Endothelial cell of umbilical vein (primary cell): ENCODE results near the gene TFAP2A. TPM values are rescaled to one million over a fixed set of nuclear protein-coding genes. Genes with fewer than 3 reads are reported as not detected.

Experiments used
- BruUV-seq: library from RNA; stranded (reverse); fragments of 400-500 nt; replicated peaks from 2 replicates; lab custom pipeline; 2021; lab: Mats Ljungman, UMichigan
- CTCF ChIA-PET: fragments of 300-600, 350-600 bp; sonication (Branson Sonifier 250); formaldehyde crosslinking; loops from one replicate; lab custom pipeline; 2021; ENCODE audit warnings: antibody characterized with exemption, inconsistent platforms; lab: Charles Lee
- POLR2A ChIA-PET: fragments of 300-600, 350-600 bp; sonication (Branson Sonifier 250); formaldehyde crosslinking; loops from one replicate; lab custom pipeline; 2021; ENCODE audit warnings: antibody characterized with exemption, inconsistent platforms; lab: Charles Lee
- DNase-seq: peaks from one replicate; pipeline ENCODE4 v3.0.0-alpha.2; 2011; ENCODE audit warnings: low read depth, low spot score
- FAIRE-seq: peaks from 2 replicates; lab custom pipeline; 2011; peaks lifted over from hg19 to GRCh38; lab: Jason Lieb, UNC
- H2AFZ ChIP-seq: 2 replicates; pipeline ENCODE4 v1.6.0; 2012; ENCODE audit warnings: low read depth, low read length, control low read depth, inconsistent platforms
- H3K27ac ChIP-seq: 2 replicates; pipeline ENCODE4 v1.5.1; 2011; ENCODE audit warnings: low read depth, mild to moderate bottlenecking, control low read depth, low read length, moderate library complexity; ENCODE audit not compliant: insufficient read depth
- H3K27me3 ChIP-seq, 2 experiments: 2 replicates each; pipeline versions ENCODE4 v1.6.0 to v1.6.1; 2011; ENCODE audit warnings: low read length in 2 of 2, mixed read lengths in 1 of 2; ENCODE audit not compliant: control insufficient read depth in 2 of 2, insufficient read depth in 2 of 2
- H3K36me3 ChIP-seq, 2 experiments: 2 replicates in 1 of 2; 3 replicates in 1 of 2; pipeline ENCODE4 v1.5.1; 2011; ENCODE audit warnings: low read length in 2 of 2, mild to moderate bottlenecking in 1 of 2, moderate library complexity in 1 of 2; ENCODE audit not compliant: control insufficient read depth in 2 of 2, insufficient read depth in 2 of 2; ENCODE audit errors: extremely low read depth in 1 of 2
- H3K4me1 ChIP-seq: 3 replicates; pipeline ENCODE4 v1.5.1; 2011; ENCODE audit warnings: mild to moderate bottlenecking, low read length; ENCODE audit not compliant: control insufficient read depth, insufficient read depth; ENCODE audit errors: extremely low read depth
- H3K4me2 ChIP-seq: 2 replicates; pipeline ENCODE4 v1.6.1; 2011; ENCODE audit warnings: low read length, control low read depth, mixed read lengths; ENCODE audit not compliant: insufficient read depth
- H3K4me3 ChIP-seq, 3 experiments: fragments of 200-600 bp in 1 of 3; sonication (generic), shearing (Covaris generic) in 1 of 3; replicated peaks in 1 of 3; 2 replicates each; pipeline ENCODE4 v1.5.1; 2011 to 2016; ENCODE audit warnings: control low read depth in 3 of 3, low read length in 3 of 3, mild to moderate bottlenecking in 2 of 3, inconsistent platforms in 1 of 3, low read depth in 1 of 3, moderate library complexity in 1 of 3; ENCODE audit not compliant: insufficient read depth in 1 of 3
- H3K79me2 ChIP-seq: 2 replicates; pipeline ENCODE4 v1.6.0; 2012; ENCODE audit warnings: low read length, inconsistent platforms; ENCODE audit not compliant: control insufficient read depth, insufficient read depth
- H3K9ac ChIP-seq: replicated peaks from 2 replicates; pipeline ENCODE3; 2011; ENCODE audit warnings: low read length, control low read depth; ENCODE audit not compliant: insufficient read depth; ENCODE audit errors: extremely low read depth
- H3K9me1 ChIP-seq: replicated peaks from 3 replicates; pipeline ENCODE4 v1.6.0; 2011; ENCODE audit warnings: mild to moderate bottlenecking, low read length; ENCODE audit not compliant: control insufficient read depth, insufficient read depth; ENCODE audit errors: extremely low read depth
- H3K9me3 ChIP-seq: replicated peaks from 2 replicates; pipeline ENCODE4 v1.5.1; 2012; ENCODE audit warnings: low read length, inconsistent platforms; ENCODE audit not compliant: control insufficient read depth, insufficient read depth
- H4K20me1 ChIP-seq: replicated peaks from 2 replicates; pipeline ENCODE3; 2011; ENCODE audit warnings: mild to moderate bottlenecking, low read length; ENCODE audit not compliant: control insufficient read depth, insufficient read depth; ENCODE audit errors: extremely low read depth
- CTCF ChIP-seq, 2 donors: IDR thresholded peaks; 1 replicate in 1 of 2; 2 replicates in 1 of 2; pipeline ENCODE4 v1.5.1; 2011; ENCODE audit warnings: low read length in 2 of 2, mild to moderate bottlenecking in 2 of 2, moderate library complexity in 2 of 2, control low read depth in 1 of 2, inconsistent platforms in 1 of 2, low read depth in 1 of 2; ENCODE audit not compliant: insufficient read depth in 1 of 2; ENCODE audit errors: extremely low read depth in 1 of 2
- EZH2 ChIP-seq: IDR thresholded peaks from 2 replicates; pipeline ENCODE4 v1.6.1; 2012; ENCODE audit warnings: borderline replicate concordance, low read depth, mild to moderate bottlenecking, moderate library complexity, low read length, inconsistent platforms; ENCODE audit not compliant: severe bottlenecking
- FOS ChIP-seq: IDR thresholded peaks from 2 replicates; pipeline ENCODE4 v1.6.1; 2011; ENCODE audit warnings: mild to moderate bottlenecking, low read length, moderate library complexity, borderline replicate concordance; ENCODE audit not compliant: insufficient read depth
- GATA2 ChIP-seq: IDR thresholded peaks from 2 replicates; pipeline ENCODE4 v1.7.0; 2011; ENCODE audit warnings: low read depth, mild to moderate bottlenecking, moderate library complexity, mixed read lengths, low read length; ENCODE audit not compliant: insufficient read length, insufficient read depth
- JUN ChIP-seq: IDR thresholded peaks from 2 replicates; pipeline ENCODE4 v1.6.1; 2011; ENCODE audit warnings: borderline replicate concordance, low read depth; ENCODE audit not compliant: insufficient read length, insufficient read depth
- MAX ChIP-seq: IDR thresholded peaks from 2 replicates; pipeline ENCODE4 v1.6.1; 2011; ENCODE audit not compliant: insufficient read depth, insufficient read length
- MYC ChIP-seq: IDR thresholded peaks from one replicate; pipeline ENCODE4 v1.6.1; 2011; ENCODE audit warnings: mild to moderate bottlenecking, low read depth, low read length
- POLR2A ChIP-seq: IDR thresholded peaks from 2 replicates; pipeline ENCODE4 v1.6.1; 2012; ENCODE audit warnings: low read depth, mild to moderate bottlenecking, control low read depth, low read length
- POLR2AphosphoS5 ChIP-seq: IDR thresholded peaks from 2 replicates; pipeline ENCODE4 v1.6.1; 2012; ENCODE audit warnings: low read depth, mild to moderate bottlenecking, control low read depth, low read length, moderate library complexity; ENCODE audit not compliant: insufficient read depth
- dilution Hi-C: fragments of 300-500 bp; cut with MboI; formaldehyde crosslinking; loops from one replicate; pipeline ENCODE4 v1.15.0; 2019; ENCODE audit warnings: low sequenced_read_pairs; ENCODE audit not compliant: extremely low pct_ligation_motif_present
- intact Hi-C: fragments of 100-400 bp; cut with micrococcal nuclease; formaldehyde crosslinking; loops from one replicate; pipeline ENCODE4 v1.10.0; 2022
- microRNA-seq: library from miRNA; unstranded; fragments of <30 nt; microRNA quantifications from one replicate; pipeline ENCODE4 v1.2.0, GENCODE V29; 2021; ENCODE audit warnings: borderline number of aligned reads, borderline replicate concordance
- polyA plus RNA-seq, 4 experiments: library from polyadenylated mRNA; depleted of rRNA in 3 of 4; stranded (reverse) in 3 of 4; unstranded in 1 of 4; fragments of >200 nt; gene quantifications; 2 replicates each; pipeline versions ENCODE4 v1.2.1 to v1.2.3, GENCODE V29; 2011 to 2012; ENCODE audit warnings: missing spikeins in 1 of 4
- small RNA-seq: library from RNA; depleted of rRNA; stranded (forward); fragments of <200 nt; gene quantifications from one replicate; pipeline ENCODE3, GENCODE V24; 2012; ENCODE audit warnings: low replicate concordance, low read depth; ENCODE audit not compliant: insufficient read depth, insufficient read length
- total RNA-seq: library from RNA; stranded (reverse); gene quantifications from 2 replicates; pipeline ENCODE4 v1.2.3, GENCODE V29; 2021

The TFAP2A gene
- total and polyA plus RNA-seq, 2 donors (not counting 3 experiments of a cell fraction or from before 2014, with no cell fraction given): 0.06 TPM; not detected in 1

- Histone ChIP-seq H3K4me3 (no peak overlapping the region), H3K4me1 (no peaks in the 10 kb centered on the region), H3K9me3 (peaks cover 2% of the 10 kb centered on the region), H3K4me2 (no peak overlapping the region), H2AFZ (no peak overlapping the region), H3K79me2 (no peaks in the 10 kb centered on the region), H3K36me3 (no peaks in the 10 kb centered on the region), H3K27me3 (no peaks in the 10 kb centered on the region), H3K9ac (no peak overlapping the region), H4K20me1 (no peaks in the 10 kb centered on the region), H3K9me1 (no peaks in the 10 kb centered on the region), H3K27ac (no peak overlapping the region)
- dilution Hi-C loops (no loop called here), intact Hi-C loops (no loop called here)
- no peak for FAIRE-seq
- DNase-seq: no peak
- no TSS peak for BruUV-seq
- POLR2A ChIA-PET: no interaction called here
- TF ChIP-seq CTCF (IDR thresholded peaks at IDR 0.05; ENCODE audit: extremely low read depth in 1 of 2, insufficient read depth in 1 of 2, low read depth in 1 of 2, low read length in 2 of 2) (no peak), JUN (no peak), FOS (no peak), EZH2 (no peak), POLR2AphosphoS5 (no peak), POLR2A (no peak), GATA2 (no peak), MYC (no peak), MAX (no peak)
- CTCF ChIA-PET: no interaction called here
Measured at GRCh38 chr6:10347561-10348327, 67.1 kb downstream of the TFAP2A start.

Small RNA genes within 50 kb of the gene (microRNA-seq; reads per million reads assigned to microRNA genes)
- not detected for gene MIR5689

Small RNA genes within 50 kb of the gene (small RNA-seq; reads per million reads assigned to genes)
- gene MIR5689: not detected

Other genes with a start within 250 kb of the TFAP2A start
- 10.9 and 11.4 TPM in 2 replicates for gene GCNT2, start 106.3 kb upstream of the TFAP2A start, total RNA-seq
- gene GCNT2, start 106.3 kb upstream of the TFAP2A start, polyA plus RNA-seq: 2.9 and 3.8 TPM in 2 replicates